Loucy (cell line): ENCODE data around the gene MYOZ3.

Source experiments
- H2AFZ ChIP-seq: fragments of 200-600 bp; sonication (generic); 2 replicates; pipeline ENCODE4 v1.6.0; 2016; ENCODE audit warnings: antibody characterized with exemption, mild to moderate bottlenecking, low read length, moderate library complexity
- H3F3A ChIP-seq: fragments of 200-600 bp; 2 replicates; pipeline ENCODE4 v1.6.0; 2016; ENCODE audit warnings: antibody characterized with exemption, low read depth, mild to moderate bottlenecking
- H3K27me3 ChIP-seq: fragments of 200-600 bp; sonication (generic); 2 replicates; pipeline ENCODE4 v1.6.1; 2014; ENCODE audit warnings: low read length, mild to moderate bottlenecking; ENCODE audit not compliant: insufficient read depth, poor library complexity, severe bottlenecking
- H3K36me3 ChIP-seq: fragments of 200-600 bp; sonication (generic); 2 replicates; pipeline ENCODE4 v1.6.1; 2016; ENCODE audit warnings: low read length; ENCODE audit not compliant: insufficient read depth
- H3K4me1 ChIP-seq: fragments of 200-600 bp; sonication (generic); 2 replicates; pipeline ENCODE4 v1.5.1; 2014; ENCODE audit warnings: low read length, mild to moderate bottlenecking; ENCODE audit not compliant: insufficient read depth, poor library complexity, severe bottlenecking
- H3K4me2 ChIP-seq: fragments of 200-600 bp; sonication (generic); 2 replicates; pipeline ENCODE4 v1.6.0; 2014; ENCODE audit warnings: antibody characterized with exemption, low read length, low read depth, mild to moderate bottlenecking; ENCODE audit not compliant: poor library complexity, severe bottlenecking
- H3K4me3 ChIP-seq: fragments of 200-600 bp; sonication (generic); 2 replicates; pipeline ENCODE4 v1.5.1; 2014; ENCODE audit warnings: low read length, mild to moderate bottlenecking, mixed read lengths; ENCODE audit not compliant: poor library complexity, severe bottlenecking
- H3K79me2 ChIP-seq: fragments of 200-600 bp; sonication (generic); 2 replicates; pipeline ENCODE4 v1.6.1; 2014; ENCODE audit warnings: low read length; ENCODE audit not compliant: insufficient read depth
- H3K9ac ChIP-seq: fragments of 200-600 bp; sonication (generic); 2 replicates; pipeline ENCODE4 v1.6.0; 2014; ENCODE audit warnings: mild to moderate bottlenecking, low read depth, low read length, moderate library complexity; ENCODE audit not compliant: poor library complexity, severe bottlenecking
- H3K9me2 ChIP-seq: fragments of 200-600 bp; sonication (generic); replicated peaks from 2 replicates; pipeline ENCODE4 v1.6.1; 2016; ENCODE audit warnings: low read depth, low read length, mixed read lengths
- H3K9me3 ChIP-seq: fragments of 200-600 bp; sonication (generic); 2 replicates; pipeline ENCODE4 v1.6.1; 2014; ENCODE audit warnings: mild to moderate bottlenecking, antibody characterized with exemption, low read length, low read depth; ENCODE audit not compliant: insufficient read depth
- H4K20me1 ChIP-seq: fragments of 200-600 bp; sonication (generic); 2 replicates; pipeline ENCODE4 v1.6.0; 2014; ENCODE audit warnings: antibody characterized with exemption, low read length, mild to moderate bottlenecking; ENCODE audit not compliant: insufficient read depth, poor library complexity, severe bottlenecking
- CTCF ChIP-seq: fragments of 200-600 bp; sonication (generic); conservative IDR thresholded peaks from 2 replicates; pipeline ENCODE4 v1.5.1; 2014; ENCODE audit warnings: mild to moderate bottlenecking, antibody characterized with exemption, low read length
- EZH2phosphoT487 ChIP-seq: fragments of 200-600 bp; IDR thresholded peaks from 2 replicates; pipeline ENCODE4 v1.6.1; 2018; ENCODE audit warnings: antibody characterized with exemption, mild to moderate bottlenecking, moderate library complexity, borderline replicate concordance

MYOZ3 gene

DNA sequence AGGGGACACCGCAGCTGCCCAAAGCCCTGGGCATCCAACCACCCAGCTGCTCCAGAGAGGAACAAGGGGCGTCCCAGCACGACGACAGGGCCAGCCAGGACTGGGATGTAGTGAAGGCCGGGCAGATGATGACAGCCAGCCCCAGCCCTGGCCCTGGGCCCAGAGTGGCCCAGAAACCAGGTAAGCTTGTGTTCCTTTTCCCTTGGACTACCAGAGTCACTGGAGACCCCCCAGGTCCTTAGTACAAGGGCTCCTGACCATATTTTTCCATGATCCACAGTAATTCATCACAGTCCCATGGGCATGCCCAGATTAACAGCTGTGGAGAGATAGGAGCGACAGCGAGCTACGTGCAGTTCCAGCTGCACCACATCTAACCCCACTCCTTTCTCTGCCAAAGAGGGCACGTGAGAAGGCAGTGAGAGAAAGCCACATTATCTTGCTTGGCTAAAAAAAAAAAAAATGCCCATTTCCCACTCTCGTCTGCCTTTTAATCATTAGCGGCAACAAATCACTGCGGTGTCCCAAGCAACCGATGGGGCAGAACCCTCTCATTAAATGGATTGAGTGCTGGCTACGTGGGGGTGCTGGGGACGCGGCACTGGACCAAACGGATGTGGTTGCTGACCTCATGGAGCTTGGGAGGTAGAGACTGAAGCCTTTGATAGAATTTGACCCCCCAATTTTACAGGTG lies 42.3 kb upstream of the MYOZ3 start:
- H3K9ac ChIP-seq, result no peak overlapping the region
- H3K4me2 ChIP-seq, result no peak overlapping the region
- no peaks in the 10 kb centered on the region for H3K4me1 ChIP-seq
- no peak overlapping the region for H3K4me3 ChIP-seq
- H2AFZ ChIP-seq, result no peak overlapping the region
- H3K27me3 ChIP-seq, result no peaks in the 10 kb centered on the region
- no peaks in the 10 kb centered on the region for H3K9me2 ChIP-seq
- TF ChIP-seq CTCF (no peak), EZH2phosphoT487 (no peak)
- H3K79me2 ChIP-seq, result no peaks in the 10 kb centered on the region
- no peaks in the 10 kb centered on the region for H3K9me3 ChIP-seq
- H3F3A ChIP-seq, result no peaks in the 10 kb centered on the region
- H4K20me1 ChIP-seq, result no peaks in the 10 kb centered on the region
- H3K36me3 ChIP-seq, result no peaks in the 10 kb centered on the region

- H2AFZ ChIP-seq, result no peak overlapping the region
- H3K79me2 ChIP-seq, result no peaks in the 10 kb centered on the region
- H3F3A ChIP-seq, result no peaks in the 10 kb centered on the region
- H3K9me2 ChIP-seq, result no peaks in the 10 kb centered on the region
- H3K9me3 ChIP-seq, result no peaks in the 10 kb centered on the region
- H3K4me3 ChIP-seq, result no peak overlapping the region
- H4K20me1 ChIP-seq, result no peaks in the 10 kb centered on the region
- H3K4me1 ChIP-seq, result no peaks in the 10 kb centered on the region
- no peaks in the 10 kb centered on the region for H3K36me3 ChIP-seq
- TF ChIP-seq CTCF (no peak), EZH2phosphoT487 (no peak)
- H3K27me3 ChIP-seq, result no peaks in the 10 kb centered on the region
- no peak overlapping the region for H3K4me2 ChIP-seq
- H3K9ac ChIP-seq, result no peak overlapping the region
Measured at GRCh38 chr5:150619359-150620230, 41.5 kb upstream of the MYOZ3 start.

DNA sequence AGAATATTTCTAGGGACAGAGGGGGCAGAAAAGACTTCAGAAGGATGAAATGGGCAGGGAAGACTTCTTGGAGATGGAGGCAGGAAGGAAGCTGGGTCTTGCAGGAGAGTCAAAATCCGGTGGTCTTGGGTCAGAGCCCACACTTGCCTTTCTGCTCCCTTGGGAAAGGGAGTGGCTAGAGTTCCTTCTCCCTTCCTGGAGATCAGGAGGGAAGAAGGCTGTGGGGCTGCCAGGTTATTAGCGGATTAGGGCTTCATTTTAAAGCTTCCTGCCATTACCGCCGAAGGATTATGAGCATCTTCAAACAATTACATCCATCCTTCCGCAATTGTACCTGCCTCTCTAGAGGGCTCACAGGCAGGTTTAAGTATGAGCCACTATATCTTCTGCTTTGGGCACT lies 39.8 kb upstream of the MYOZ3 start:
- H3F3A ChIP-seq, result no peaks in the 10 kb centered on the region
- no peak overlapping the region for H3K4me3 ChIP-seq
- H3K4me2 ChIP-seq, result no peak overlapping the region
- H3K27me3 ChIP-seq, result no peaks in the 10 kb centered on the region
- H3K79me2 ChIP-seq, result no peaks in the 10 kb centered on the region
- H3K9me2 ChIP-seq, result no peaks in the 10 kb centered on the region
- no peaks in the 10 kb centered on the region for H4K20me1 ChIP-seq
- H3K9ac ChIP-seq, result no peak overlapping the region
- no peak overlapping the region for H2AFZ ChIP-seq
- H3K4me1 ChIP-seq, result no peaks in the 10 kb centered on the region
- H3K9me3 ChIP-seq, result no peaks in the 10 kb centered on the region
- no peak for TF ChIP-seq EZH2phosphoT487
- no peaks in the 10 kb centered on the region for H3K36me3 ChIP-seq
